Testis (tissue), 3 donors: ENCODE data around the gene POU6F2. TPM values are rescaled to one million over a fixed set of nuclear protein-coding genes. Genes with fewer than 3 reads are reported as not detected.

Source experiments
- DNase-seq: peaks from one replicate; pipeline ENCODE4 v3.0.0-alpha.2; 2019
- H3K27ac ChIP-seq, 2 donors: fragments of 200-600 bp; sonication (generic); one replicate each; pipeline ENCODE4 v1.5.1; 2019
- H3K27me3 ChIP-seq: fragments of 200-600 bp; sonication (generic); one replicate; pipeline ENCODE4 v1.5.1; 2019
- H3K36me3 ChIP-seq: fragments of 200-600 bp; sonication (generic); one replicate; pipeline ENCODE4 v1.5.1; 2017; ENCODE audit warnings: low read depth; ENCODE audit errors: missing control alignments
- H3K4me1 ChIP-seq: fragments of 200-600 bp; sonication (generic); one replicate; pipeline ENCODE4 v1.5.1; 2019
- H3K4me3 ChIP-seq, 2 donors: fragments of 200-600 bp; sonication (generic); one replicate each; pipeline ENCODE4 v1.5.1; 2017 to 2019
- H3K9me3 ChIP-seq: fragments of 200-600 bp; sonication (generic); one replicate; pipeline ENCODE4 v1.5.1; 2017
- CTCF ChIP-seq, 3 experiments: fragments of 450-650 bp in 2 of 3; fragments of 200-600 bp in 1 of 3; sonication (generic) in 1 of 3; IDR thresholded peaks; one replicate each; pipeline ENCODE4 v1.5.1; 2016 to 2019; ENCODE audit warnings: antibody characterized with exemption in 3 of 3, mild to moderate bottlenecking in 2 of 3, moderate library complexity in 1 of 3
- POLR2A ChIP-seq: fragments of 450-650 bp; IDR thresholded peaks from one replicate; pipeline ENCODE4 v1.6.1; 2017; ENCODE audit warnings: antibody characterized with exemption, mild to moderate bottlenecking, moderate library complexity
- WGBS, 2 donors: methylation state at CpG; one replicate each; pipeline ENCODE4 v1.1.5; 2018; 5-methylcytosine and 5-hydroxymethylcytosine counted together
- intact Hi-C: fragments of 100-400 bp; cut with DNase I; formaldehyde crosslinking; loops from one replicate; pipeline ENCODE4 v1.15.1; 2023; ENCODE audit warnings: low total_unique reads
- polyA plus RNA-seq: library from polyadenylated mRNA; stranded (reverse); fragments of 350-450 nt; fragmentation: Illumina TruSeq; extraction: RNeasy Lipid Tissue Mini Kit (QIAGEN cat#74804); gene quantifications from one replicate; pipeline ENCODE4 v1.2.3, GENCODE V29; 2014; ENCODE audit warnings: low read depth, low replicate concordance; ENCODE audit not compliant: insufficient read depth
- total RNA-seq, 2 donors: library from RNA; depleted of rRNA; stranded (reverse); fragments of >200 nt; gene quantifications; one replicate each; pipeline ENCODE4 v1.2.3, GENCODE V29; 2016

Gene POU6F2
- total and polyA plus RNA-seq, 3 donors from 2014 or later = 1.3 to 3.4 (median 1.7) TPM

- Histone ChIP-seq H3K9me3 (no peaks in the 10 kb centered on the region), H3K27ac (no peak overlapping the region), H3K27me3 (no peaks in the 10 kb centered on the region), H3K4me1 (no peaks in the 10 kb centered on the region), H3K4me3 (no peak overlapping the region), H3K36me3 (no peaks in the 10 kb centered on the region)
- 87 to 95% methylated on average over 3 of the region's 3 CpGs for WGBS, 2 donors
- intact Hi-C loops = no loop called here
- no peak for DNase-seq
- TF ChIP-seq POLR2A (no peak), CTCF (IDR thresholded peaks at IDR 0.05) (no peak)
Measured at GRCh38 chr7:39288303-39288702, 310.6 kb downstream of the POU6F2 start.

GRCh38 chr7:39291628-39292410 is 314.1 kb downstream of the POU6F2 start:
- 50 to 57% methylated on average over 10 of the region's 10 CpGs for WGBS, 2 donors
- no peaks in the 10 kb centered on the region for H3K9me3 ChIP-seq
- no peak overlapping the region for H3K27ac ChIP-seq

GRCh38 chr7:39293056-39293823 is 315.5 kb downstream of the POU6F2 start:
- Histone ChIP-seq H3K27ac (no peak overlapping the region), H3K4me1 (no peaks in the 10 kb centered on the region), H3K27me3 (no peaks in the 10 kb centered on the region), H3K9me3 (no peaks in the 10 kb centered on the region), H3K36me3 (no peaks in the 10 kb centered on the region), H3K4me3 (no peak overlapping the region)
- no peak for DNase-seq
- whole genome bisulfite sequencing, 2 donors = 43 to 46% methylated on average over 21 to 26 of the region's 26 CpGs
- intact Hi-C loops = no loop called here
- TF ChIP-seq POLR2A (no peak), CTCF (IDR thresholded peaks at IDR 0.05) (no peak)

More at GRCh38 chr7:39291628-39292410, 314.1 kb downstream of the POU6F2 start:
- Histone ChIP-seq H3K36me3 (no peaks in the 10 kb centered on the region), H3K27me3 (no peaks in the 10 kb centered on the region), H3K4me1 (no peaks in the 10 kb centered on the region), H3K4me3 (no peak overlapping the region)
- no peak for DNase-seq
- intact Hi-C loops = no loop called here
- TF ChIP-seq CTCF (IDR thresholded peaks at IDR 0.05) (no peak), POLR2A (no peak)

GRCh38 chr7:39294022-39294421 is 316.3 kb downstream of the POU6F2 start:
- intact Hi-C loops = no loop called here
- Histone ChIP-seq H3K27me3 (no peaks in the 10 kb centered on the region), H3K4me1 (no peaks in the 10 kb centered on the region), H3K27ac (no peak overlapping the region), H3K4me3 (no peak overlapping the region), H3K36me3 (no peaks in the 10 kb centered on the region), H3K9me3 (no peaks in the 10 kb centered on the region)
- 91 to 93% methylated on average over 4 of the region's 4 CpGs for WGBS, 2 donors
- DNase-seq = no peak
- TF ChIP-seq POLR2A (no peak), CTCF (IDR thresholded peaks at IDR 0.05) (no peak)
